ENCODE results near the gene ST6GALNAC4. TPM values are rescaled to one million over a fixed set of nuclear protein-coding genes. Genes with fewer than 3 reads are reported as not detected.
A peak's percentile ranks its signal among the peaks of the same experiment; 100 is the strongest.

The ST6GALNAC4 gene
- polyA plus RNA-seq, 1 donor (not counting 4 experiments of a cell fraction or from before 2014, with no cell fraction given) = 5.8 TPM

DNA sequence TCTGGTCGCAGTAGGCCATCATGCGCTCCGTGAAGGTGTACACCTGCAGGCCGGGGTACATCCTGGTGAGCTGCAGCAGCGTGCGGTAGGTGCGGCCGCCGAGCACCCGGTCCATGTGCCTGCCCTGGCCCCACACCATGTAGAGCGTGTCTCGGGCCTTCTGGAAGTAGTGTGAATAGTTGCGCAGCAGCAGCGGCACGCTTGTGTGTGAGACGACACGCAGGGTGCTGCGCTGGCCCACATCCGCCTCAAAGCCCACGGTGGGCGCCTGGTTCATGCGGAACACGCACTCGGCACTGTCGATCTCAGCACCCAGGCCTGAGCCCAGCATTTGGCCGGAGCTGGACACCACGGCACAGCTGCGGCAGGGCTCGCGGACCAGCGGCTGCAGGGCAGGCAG lies 4.5 kb downstream of the ST6GALNAC4 start:
- TF ChIP-seq, protein P1, sequence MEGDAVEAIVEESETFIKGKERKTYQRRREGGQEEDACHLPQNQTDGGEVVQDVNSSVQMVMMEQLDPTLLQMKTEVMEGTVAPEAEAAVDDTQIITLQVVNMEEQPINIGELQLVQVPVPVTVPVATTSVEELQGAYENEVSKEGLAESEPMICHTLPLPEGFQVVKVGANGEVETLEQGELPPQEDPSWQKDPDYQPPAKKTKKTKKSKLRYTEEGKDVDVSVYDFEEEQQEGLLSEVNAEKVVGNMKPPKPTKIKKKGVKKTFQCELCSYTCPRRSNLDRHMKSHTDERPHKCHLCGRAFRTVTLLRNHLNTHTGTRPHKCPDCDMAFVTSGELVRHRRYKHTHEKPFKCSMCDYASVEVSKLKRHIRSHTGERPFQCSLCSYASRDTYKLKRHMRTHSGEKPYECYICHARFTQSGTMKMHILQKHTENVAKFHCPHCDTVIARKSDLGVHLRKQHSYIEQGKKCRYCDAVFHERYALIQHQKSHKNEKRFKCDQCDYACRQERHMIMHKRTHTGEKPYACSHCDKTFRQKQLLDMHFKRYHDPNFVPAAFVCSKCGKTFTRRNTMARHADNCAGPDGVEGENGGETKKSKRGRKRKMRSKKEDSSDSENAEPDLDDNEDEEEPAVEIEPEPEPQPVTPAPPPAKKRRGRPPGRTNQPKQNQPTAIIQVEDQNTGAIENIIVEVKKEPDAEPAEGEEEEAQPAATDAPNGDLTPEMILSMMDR (optimal IDR thresholded peaks at IDR 0.05 in 1 of 3, IDR thresholded peaks at IDR 0.05 in 1 of 3, conservative IDR thresholded peaks at IDR 0.05 in 1 of 3; ENCODE audit: extremely low read depth in 1 of 3, insufficient read depth in 2 of 3, low read length in 3 of 3) = no peak
- TF ChIP-seq EZH2 (IDR thresholded peaks at IDR 0.05; ENCODE audit: low read length) = no peak
- H3K27ac ChIP-seq (ENCODE audit: control insufficient read depth, insufficient read depth, low read length) = no peak overlapping the region
- no peaks in the 10 kb centered on the region for H3K9me1 ChIP-seq (ENCODE audit: control insufficient read depth, extremely low read depth, insufficient read depth, low read length)
- FAIRE-seq (no peak), DNase-seq (ENCODE audit: low read depth, low spot score) (no peak)
- peaks cover 0 to 4% of the 10 kb centered on the region in 2 experiments for H3K36me3 ChIP-seq (ENCODE audit: control insufficient read depth in 2 of 2, extremely low read depth in 1 of 2, insufficient read depth in 2 of 2, low read length in 2 of 2)
- no peaks in the 10 kb centered on the region for H3K9me3 ChIP-seq (ENCODE audit: control insufficient read depth, low read depth, low read length)
- H3K9ac ChIP-seq (ENCODE audit: control insufficient read depth, extremely low read depth, insufficient read depth, low read length) = no peak overlapping the region
- no peak overlapping the region for H2AFZ ChIP-seq (ENCODE audit: control insufficient read depth, low read length)
- H3K79me2 ChIP-seq (ENCODE audit: control insufficient read depth, insufficient read depth, low read length) = no peaks in the 10 kb centered on the region
- peaks cover 2% of the 10 kb centered on the region for H3K4me1 ChIP-seq (ENCODE audit: control insufficient read depth, extremely low read depth, insufficient read depth, low read length)
- no peak overlapping the region for H3K4me2 ChIP-seq (ENCODE audit: control insufficient read depth, extremely low read depth, insufficient read depth, low read depth, low read length)
- H4K20me1 ChIP-seq (ENCODE audit: control insufficient read depth, extremely low read depth, insufficient read depth, low read length) = no peaks in the 10 kb centered on the region
- H3K27me3 ChIP-seq (ENCODE audit: control insufficient read depth, extremely low read depth, insufficient read depth, low read length) = no peaks in the 10 kb centered on the region
- dilution Hi-C loops (cut with MboI; ENCODE audit: extremely low pct_ligation_motif_present, low sequenced_read_pairs) = no loop called here
- no peak overlapping the region for H3K4me3 ChIP-seq (ENCODE audit: control insufficient read depth in 2 of 3, extremely low read depth in 1 of 3, insufficient read depth in 2 of 3, low read depth in 1 of 3, low read length in 3 of 3)

DNA sequence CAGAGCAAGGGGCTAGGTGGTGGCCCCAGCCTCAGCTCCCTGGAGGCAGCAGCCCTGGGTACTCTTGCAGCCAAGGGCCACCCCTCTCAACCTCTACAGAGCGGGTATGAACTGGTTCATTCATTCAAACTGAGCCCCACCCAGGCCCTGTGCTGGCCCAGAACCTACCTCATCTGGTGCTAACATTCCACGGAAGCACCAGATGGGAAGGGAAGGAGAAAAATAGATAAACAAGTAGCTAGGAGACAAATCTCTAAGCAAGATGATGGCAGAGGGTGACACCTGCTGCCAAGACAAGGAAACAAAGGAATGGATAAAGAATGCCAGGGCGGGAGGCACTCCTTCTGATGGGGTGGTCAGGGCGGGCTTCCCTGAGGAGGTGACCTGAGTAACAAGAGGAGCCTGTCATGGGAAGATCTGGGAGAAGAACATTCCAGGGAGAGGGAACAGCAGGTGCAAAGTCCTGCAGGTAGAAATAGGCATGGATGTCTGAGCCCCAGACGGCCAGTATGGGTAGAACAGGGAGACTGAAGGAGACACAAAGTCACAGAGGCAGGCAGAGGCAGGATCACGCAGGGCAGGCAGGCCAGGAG lies 6.1 kb downstream of the ST6GALNAC4 start:
- no peak overlapping the region for H3K9ac ChIP-seq (ENCODE audit: control insufficient read depth, extremely low read depth, insufficient read depth, low read length)
- DNase-seq (ENCODE audit: low read depth, low spot score) (no peak), FAIRE-seq (no peak)
- no peaks in the 10 kb centered on the region for H3K4me1 ChIP-seq (ENCODE audit: control insufficient read depth, extremely low read depth, insufficient read depth, low read length)
- H3K79me2 ChIP-seq (ENCODE audit: control insufficient read depth, insufficient read depth, low read length) = no peaks in the 10 kb centered on the region
- no peaks in the 10 kb centered on the region for H3K9me3 ChIP-seq (ENCODE audit: control insufficient read depth, low read depth, low read length)
- H3K4me3 ChIP-seq (ENCODE audit: control insufficient read depth in 2 of 3, extremely low read depth in 1 of 3, insufficient read depth in 2 of 3, low read depth in 1 of 3, low read length in 3 of 3) = no peak overlapping the region
- no peak overlapping the region for H3K27ac ChIP-seq (ENCODE audit: control insufficient read depth, insufficient read depth, low read length)
- dilution Hi-C loops (cut with MboI; ENCODE audit: extremely low pct_ligation_motif_present, low sequenced_read_pairs) = no loop called here
- H3K27me3 ChIP-seq (ENCODE audit: control insufficient read depth, extremely low read depth, insufficient read depth, low read length) = no peaks in the 10 kb centered on the region
- no peak overlapping the region for H3K4me2 ChIP-seq (ENCODE audit: control insufficient read depth, extremely low read depth, insufficient read depth, low read depth, low read length)
- TF ChIP-seq, protein P1 (optimal IDR thresholded peaks at IDR 0.05 in 1 of 3, IDR thresholded peaks at IDR 0.05 in 1 of 3, conservative IDR thresholded peaks at IDR 0.05 in 1 of 3; ENCODE audit: extremely low read depth in 1 of 3, insufficient read depth in 2 of 3, low read length in 3 of 3) = peak in 2 of 3 experiments; percentile 29 to 39
- no peak for TF ChIP-seq EZH2 (IDR thresholded peaks at IDR 0.05; ENCODE audit: low read length)
- H3K9me1 ChIP-seq (ENCODE audit: control insufficient read depth, extremely low read depth, insufficient read depth, low read length) = no peaks in the 10 kb centered on the region
- H4K20me1 ChIP-seq (ENCODE audit: control insufficient read depth, extremely low read depth, insufficient read depth, low read length) = no peaks in the 10 kb centered on the region
- peaks cover 0 to 4% of the 10 kb centered on the region in 2 experiments for H3K36me3 ChIP-seq (ENCODE audit: control insufficient read depth in 2 of 2, extremely low read depth in 1 of 2, insufficient read depth in 2 of 2, low read length in 2 of 2)
- no peak overlapping the region for H2AFZ ChIP-seq (ENCODE audit: control insufficient read depth, low read length)
